SK-N-MC (cell line): ENCODE results near the gene HEYL.

ENCODE experiments used
- DNase-seq: peaks from one replicate; pipeline ENCODE4 v3.0.0-alpha.2; 2011; ENCODE audit warnings: low read depth, low spot score
- H3K27ac ChIP-seq: fragments of 200-600 bp; sonication (generic); 2 replicates; pipeline ENCODE4 v1.5.1; 2016; ENCODE audit warnings: mixed run types
- H3K36me3 ChIP-seq: fragments of 200-600 bp; sonication (generic); 2 replicates; pipeline ENCODE4 v1.6.1; 2017; ENCODE audit warnings: antibody characterized with exemption, low read length, mixed read lengths; ENCODE audit not compliant: insufficient read depth
- H3K4me3 ChIP-seq: fragments of 200-600 bp; sonication (generic); 2 replicates; pipeline ENCODE4 v1.5.1; 2016
- H3K9ac ChIP-seq: fragments of 200-600 bp; sonication (generic); 2 replicates; pipeline ENCODE4 v1.8.0; 2017; ENCODE audit warnings: mixed run types, mixed read lengths; ENCODE audit not compliant: insufficient read length
- H3K9me3 ChIP-seq: fragments of 200-600 bp; sonication (generic); 2 replicates; pipeline ENCODE4 v1.6.1; 2017; ENCODE audit warnings: low read depth, mild to moderate bottlenecking, antibody characterized with exemption, low read length, moderate library complexity, mixed read lengths
- EZH2 ChIP-seq: fragments of 200-600 bp; sonication (generic); IDR thresholded peaks from one replicate; pipeline ENCODE4 v1.6.1; 2017; ENCODE audit warnings: antibody characterized with exemption
- FOXP2 ChIP-seq: optimal IDR thresholded peaks from 2 replicates; pipeline ENCODE3; 2011; ENCODE audit warnings: mild to moderate bottlenecking, moderate library complexity; ENCODE audit not compliant: insufficient read depth; ENCODE audit errors: extremely low read length, control extremely low read depth
- POLR2AphosphoS5 ChIP-seq: IDR thresholded peaks from 2 replicates; pipeline ENCODE4 v1.6.1; 2012; ENCODE audit warnings: mild to moderate bottlenecking, low read depth, low read length, borderline replicate concordance

The HEYL gene

GRCh38 chr1:39671793-39672550 lies 32.5 kb upstream of the HEYL start, which contains the start of gene NT5C1A:
Gene NT5C1A (minus strand): TSS chr1:39672107. CDS start chr1:39672038, 69 bp downstream.
- DNase-seq = no peak
- Histone ChIP-seq H3K9me3 (no peaks in the 10 kb centered on the region), H3K9ac (no peak within 1 kb of the TSS), H3K27ac (no peak within 1 kb of the TSS), H3K4me3 (peak within 1 kb of the TSS; percentile 22; the same call in 1 of the 2 replicates), H3K36me3 (no peaks in the 10 kb centered on the region)
- TF ChIP-seq EZH2 (peak; percentile 96), FOXP2 (no peak)

- H3K36me3 ChIP-seq = no peaks in the 10 kb centered on the region
- H3K9me3 ChIP-seq = no peaks in the 10 kb centered on the region
- H3K4me3 ChIP-seq = peak overlapping the region; percentile 22; the same call in 1 of the 2 replicates
- DNase-seq = no peak
- H3K27ac ChIP-seq = no peak overlapping the region
- H3K9ac ChIP-seq = no peak overlapping the region
- no peak for TF ChIP-seq FOXP2
Observed at GRCh38 chr1:39671433-39671792, 32.0 kb upstream of the HEYL start.

- Histone ChIP-seq H3K9ac (no peak overlapping the region), H3K4me3 (no peak overlapping the region), H3K27ac (no peak overlapping the region), H3K9me3 (no peaks in the 10 kb centered on the region), H3K36me3 (no peaks in the 10 kb centered on the region)
- no peak for DNase-seq
- TF ChIP-seq EZH2 (no peak), POLR2AphosphoS5 (no peak), FOXP2 (no peak)
Observed at GRCh38 chr1:39670689-39671088, 31.2 kb upstream of the HEYL start.

- DNase-seq = no peak
- Histone ChIP-seq H3K27ac (no peak overlapping the region), H3K9ac (no peak overlapping the region), H3K9me3 (no peaks in the 10 kb centered on the region), H3K4me3 (no peak overlapping the region), H3K36me3 (no peaks in the 10 kb centered on the region)
- TF ChIP-seq FOXP2 (no peak), POLR2AphosphoS5 (no peak), EZH2 (no peak)
Observed at GRCh38 chr1:39668894-39669293, 29.5 kb upstream of the HEYL start.

- no peak for DNase-seq
- Histone ChIP-seq H3K9ac (no peak overlapping the region), H3K9me3 (no peaks in the 10 kb centered on the region), H3K36me3 (no peaks in the 10 kb centered on the region), H3K4me3 (no peak overlapping the region), H3K27ac (no peak overlapping the region)
- TF ChIP-seq FOXP2 (no peak), EZH2 (no peak), POLR2AphosphoS5 (no peak)
Observed at GRCh38 chr1:39668111-39668510, 28.7 kb upstream of the HEYL start.

- H3K36me3 ChIP-seq = no peaks in the 10 kb centered on the region
- DNase-seq = no peak
- H3K27ac ChIP-seq = no peak overlapping the region
- no peaks in the 10 kb centered on the region for H3K9me3 ChIP-seq
- no peak for TF ChIP-seq POLR2AphosphoS5
- no peak for TF ChIP-seq EZH2
- no peak for TF ChIP-seq FOXP2
- H3K4me3 ChIP-seq = no peak overlapping the region
- no peak overlapping the region for H3K9ac ChIP-seq
Observed at GRCh38 chr1:39666772-39667171, 27.3 kb upstream of the HEYL start.

GRCh38 chr1:39663559-39663958 lies 24.1 kb upstream of the HEYL start:
- H3K27ac ChIP-seq = no peak overlapping the region
- no peaks in the 10 kb centered on the region for H3K36me3 ChIP-seq
- no peaks in the 10 kb centered on the region for H3K9me3 ChIP-seq
- DNase-seq = no peak
- no peak overlapping the region for H3K4me3 ChIP-seq
- no peak for TF ChIP-seq FOXP2
- no peak overlapping the region for H3K9ac ChIP-seq

- DNase-seq = no peak
- H3K27ac ChIP-seq = no peak overlapping the region
- H3K36me3 ChIP-seq = no peaks in the 10 kb centered on the region
- no peak overlapping the region for H3K9ac ChIP-seq
- H3K9me3 ChIP-seq = no peaks in the 10 kb centered on the region
- TF ChIP-seq POLR2AphosphoS5 (no peak), FOXP2 (no peak), EZH2 (no peak)
- no peak overlapping the region for H3K4me3 ChIP-seq
Observed at GRCh38 chr1:39662861-39663260, 23.4 kb upstream of the HEYL start.

GRCh38 chr1:39659538-39659937 lies 20.1 kb upstream of the HEYL start:
- H3K27ac ChIP-seq = no peak overlapping the region
- H3K36me3 ChIP-seq = no peaks in the 10 kb centered on the region
- no peak overlapping the region for H3K4me3 ChIP-seq
- TF ChIP-seq FOXP2 (no peak), POLR2AphosphoS5 (no peak), EZH2 (no peak)
- DNase-seq = no peak
- no peak overlapping the region for H3K9ac ChIP-seq
- H3K9me3 ChIP-seq = no peaks in the 10 kb centered on the region
